HG02938 (cell line): Measurements from ENCODE around the gene ZMYND11.
"Not testable (repeated sequence)": the region's sequence is repeated elsewhere in the genome, so short reads cannot be mapped to it uniquely, and the experiment has no call there.

ENCODE experiments used
- ATAC-seq: cut with Tn5 transposase; IDR thresholded peaks from one replicate; pipeline ENCODE4 v1.9.1; 2021; ENCODE audit warnings: mild to moderate bottlenecking, moderate library complexity; ENCODE audit not compliant: unreplicated experiment

Gene ZMYND11

GRCh38 chr10:132946-133898 is 2.0 kb upstream of the ZMYND11 start:
- no peak for ATAC-seq

- ATAC-seq = peak; percentile 39
Measured at GRCh38 chr10:134247-135131, 766 bp upstream of the ZMYND11 start.

GRCh38 chr10:135601-136464 is 578 bp downstream of the ZMYND11 start:
- peak; percentile 31 for ATAC-seq

- no peak for ATAC-seq
Measured at GRCh38 chr10:136465-136762, 1.2 kb downstream of the ZMYND11 start.

GRCh38 chr10:137031-137430 is 1.8 kb downstream of the ZMYND11 start:
- ATAC-seq = peak; percentile 25

- no peak for ATAC-seq
Measured at GRCh38 chr10:137606-138005, 2.4 kb downstream of the ZMYND11 start.

GRCh38 chr10:142371-142770 is 7.1 kb downstream of the ZMYND11 start:
- no peak for ATAC-seq

- ATAC-seq = no peak
Measured at GRCh38 chr10:152915-153314, 17.7 kb downstream of the ZMYND11 start.

- no peak for ATAC-seq
Measured at GRCh38 chr10:154348-154747, 19.1 kb downstream of the ZMYND11 start.

- no peak for ATAC-seq
Measured at GRCh38 chr10:167383-167782, 32.1 kb downstream of the ZMYND11 start.

- no peak for ATAC-seq
Measured at GRCh38 chr10:173741-174140, 38.5 kb downstream of the ZMYND11 start.

GRCh38 chr10:176677-177076 is 41.4 kb downstream of the ZMYND11 start:
- ATAC-seq = no peak

- ATAC-seq = no peak
Measured at GRCh38 chr10:178208-178607, 43.0 kb downstream of the ZMYND11 start.

- no peak for ATAC-seq
Measured at GRCh38 chr10:178723-179122, 43.5 kb downstream of the ZMYND11 start.

GRCh38 chr10:182441-183201 is 47.4 kb downstream of the ZMYND11 start:
- ATAC-seq = peak; percentile 89

GRCh38 chr10:184174-184573 is 48.9 kb downstream of the ZMYND11 start:
- ATAC-seq = no peak

GRCh38 chr10:184911-185310 is 49.7 kb downstream of the ZMYND11 start:
- no peak for ATAC-seq

GRCh38 chr10:185571-185970 is 50.3 kb downstream of the ZMYND11 start:
- not testable (repeated sequence) for ATAC-seq

GRCh38 chr10:186911-187310 is 51.7 kb downstream of the ZMYND11 start:
- no peak for ATAC-seq

- ATAC-seq = no peak
Measured at GRCh38 chr10:188546-188945, 53.3 kb downstream of the ZMYND11 start.
